H9 (cell line): ENCODE results near the gene GRM5. TPM values are rescaled to one million over a fixed set of nuclear protein-coding genes. Genes with fewer than 3 reads are reported as not detected.

Experiments used
- DNase-seq: peaks from one replicate; pipeline ENCODE4 v3.0.0-alpha.2; 2017
- H2AFZ ChIP-seq: one replicate; pipeline ENCODE4 v1.6.1; 2013; ENCODE audit warnings: mild to moderate bottlenecking, low read length, control low read depth, moderate library complexity
- H2AK5ac ChIP-seq: 2 replicates; pipeline ENCODE4 v1.6.1; 2013; ENCODE audit warnings: low read length, control low read depth, mixed read lengths; ENCODE audit not compliant: insufficient read length
- H2BK120ac ChIP-seq: one replicate; pipeline ENCODE4 v1.6.1; 2013; ENCODE audit warnings: low read depth, mild to moderate bottlenecking, low read length, control low read depth, inconsistent platforms; ENCODE audit not compliant: poor library complexity, severe bottlenecking
- H2BK12ac ChIP-seq: 2 replicates; pipeline ENCODE4 v1.6.1; 2013; ENCODE audit warnings: low read length, control low read depth, mixed read lengths, low read depth; ENCODE audit not compliant: insufficient read length
- H2BK15ac ChIP-seq: 2 replicates; pipeline ENCODE4 v1.6.1; 2013; ENCODE audit warnings: low read depth, low read length, control low read depth
- H2BK20ac ChIP-seq: one replicate; pipeline ENCODE4 v1.6.1; 2013; ENCODE audit warnings: low read depth, mild to moderate bottlenecking, low read length, control low read depth, inconsistent platforms; ENCODE audit not compliant: poor library complexity, severe bottlenecking
- H2BK5ac ChIP-seq: 2 replicates; pipeline ENCODE4 v1.6.1; 2013; ENCODE audit warnings: low read length, control low read depth, mixed read lengths; ENCODE audit not compliant: insufficient read length
- H3K14ac ChIP-seq: 2 replicates; pipeline ENCODE4 v1.6.1; 2013; ENCODE audit warnings: low read length, control low read depth; ENCODE audit not compliant: insufficient read depth
- H3K18ac ChIP-seq: 2 replicates; pipeline ENCODE4 v1.6.1; 2013; ENCODE audit warnings: low read depth, mild to moderate bottlenecking, mixed read lengths, low read length, control low read depth; ENCODE audit not compliant: insufficient read length
- H3K23ac ChIP-seq: 2 replicates; pipeline ENCODE4 v1.6.1; 2013; ENCODE audit warnings: low read length, control low read depth, mixed read lengths, low read depth; ENCODE audit not compliant: insufficient read length
- H3K23me2 ChIP-seq: 2 replicates; pipeline ENCODE4 v1.6.1; 2013; ENCODE audit warnings: low read depth, mild to moderate bottlenecking, mixed read lengths, low read length, control low read depth; ENCODE audit not compliant: insufficient read length, poor library complexity, severe bottlenecking
- H3K27ac ChIP-seq: 2 replicates; pipeline ENCODE4 v1.5.1; 2013; ENCODE audit warnings: low read length, control low read depth, mixed read lengths, low read depth; ENCODE audit not compliant: insufficient read length
- H3K27me3 ChIP-seq: 2 replicates; pipeline ENCODE4 v1.6.1; 2013; ENCODE audit warnings: low read length, control low read depth, inconsistent platforms; ENCODE audit not compliant: insufficient read depth
- H3K4ac ChIP-seq: 2 replicates; pipeline ENCODE4 v1.6.1; 2013; ENCODE audit warnings: low read depth, mild to moderate bottlenecking, control low read depth, inconsistent platforms, low read length, moderate library complexity
- H3K4me1 ChIP-seq: 2 replicates; pipeline ENCODE4 v1.6.1; 2013; ENCODE audit warnings: low read length, control low read depth, inconsistent platforms; ENCODE audit not compliant: insufficient read depth
- H3K4me2 ChIP-seq: 2 replicates; pipeline ENCODE4 v1.6.1; 2013; ENCODE audit warnings: low read length, control low read depth, mixed read lengths; ENCODE audit not compliant: insufficient read length, insufficient read depth
- H3K56ac ChIP-seq: 2 replicates; pipeline ENCODE4 v1.6.1; 2013; ENCODE audit warnings: low read depth, mild to moderate bottlenecking, mixed read lengths, low read length, control low read depth; ENCODE audit not compliant: insufficient read length
- H3K79me1 ChIP-seq: 2 replicates; pipeline ENCODE4 v1.6.1; 2013; ENCODE audit warnings: low read depth, mild to moderate bottlenecking, moderate library complexity, low read length, control low read depth, inconsistent platforms; ENCODE audit not compliant: insufficient read depth, poor library complexity, severe bottlenecking
- H3K79me2 ChIP-seq: 2 replicates; pipeline ENCODE4 v1.6.1; 2013; ENCODE audit warnings: low read length, control low read depth, inconsistent platforms; ENCODE audit not compliant: insufficient read depth
- H3K9ac ChIP-seq: 2 replicates; pipeline ENCODE4 v1.6.1; 2013; ENCODE audit warnings: low read length, control low read depth, mixed read lengths; ENCODE audit not compliant: insufficient read length; ENCODE audit errors: extremely low read depth
- H3K9me3 ChIP-seq: one replicate; pipeline ENCODE4 v1.6.1; 2013; ENCODE audit warnings: low read depth, low read length, inconsistent platforms; ENCODE audit not compliant: control insufficient read depth
- H3T11ph ChIP-seq: one replicate; pipeline ENCODE4 v1.6.1; 2013; ENCODE audit warnings: mild to moderate bottlenecking, low read length, control low read depth, inconsistent platforms
- H4K20me1 ChIP-seq: one replicate; pipeline ENCODE4 v1.6.1; 2013; ENCODE audit not compliant: control insufficient read depth, insufficient read length, insufficient read depth
- H4K5ac ChIP-seq: 2 replicates; pipeline ENCODE4 v1.6.1; 2013; ENCODE audit warnings: low read depth, mild to moderate bottlenecking, mixed read lengths, low read length, control low read depth; ENCODE audit not compliant: insufficient read length
- H4K8ac ChIP-seq: replicated peaks from 2 replicates; pipeline ENCODE4 v1.6.1; 2013; ENCODE audit warnings: low read length, control low read depth, mixed read lengths, low read depth; ENCODE audit not compliant: insufficient read length
- H4K91ac ChIP-seq: 2 replicates; pipeline ENCODE4 v1.6.1; 2013; ENCODE audit warnings: low read depth, mild to moderate bottlenecking, moderate library complexity, mixed read lengths, low read length, control low read depth; ENCODE audit not compliant: insufficient read length
- H3K27ac Mint-ChIP-seq, 3 experiments: 2 replicates in 2 of 3; 3 replicates in 1 of 3; pipeline ENCODE4 v1.8.0; 2020 to 2021; ENCODE audit warnings: mixed read lengths in 3 of 3, mild to moderate bottlenecking in 1 of 3, moderate library complexity in 1 of 3
- H3K27me3 Mint-ChIP-seq: 2 replicates; pipeline ENCODE4 v1.8.0; 2021; ENCODE audit warnings: low read depth, mild to moderate bottlenecking, moderate library complexity, mixed read lengths
- H3K36me3 Mint-ChIP-seq, 3 experiments: 2 replicates in 2 of 3; 3 replicates in 1 of 3; pipeline ENCODE4 v1.8.0; 2020 to 2021; ENCODE audit warnings: low read depth in 3 of 3, mixed read lengths in 3 of 3; ENCODE audit not compliant: insufficient read depth in 1 of 3
- H3K4me1 Mint-ChIP-seq, 2 experiments: 2 replicates each; pipeline ENCODE4 v1.8.0; 2020; ENCODE audit warnings: mixed read lengths in 2 of 2
- H3K4me3 Mint-ChIP-seq, 2 experiments: 2 replicates in 1 of 2; 3 replicates in 1 of 2; pipeline ENCODE4 v1.8.0; 2020 to 2021; ENCODE audit warnings: mild to moderate bottlenecking in 2 of 2, mixed read lengths in 2 of 2, moderate library complexity in 1 of 2
- H3K9me3 Mint-ChIP-seq, 2 experiments: 2 replicates in 1 of 2; 3 replicates in 1 of 2; pipeline ENCODE4 v1.8.0; 2020; ENCODE audit warnings: mild to moderate bottlenecking in 2 of 2, mixed read lengths in 2 of 2, moderate library complexity in 1 of 2
- CTCF ChIP-seq: fragments of 200-600 bp; sonication (generic); conservative IDR thresholded peaks from 3 replicates; pipeline ENCODE4 v1.8.0; 2021; ENCODE audit warnings: antibody characterized with exemption, mild to moderate bottlenecking
- WGBS: extraction: QIAGEN DNeasy Blood & Tissue Kit; methylation state at CpG from one replicate; pipeline ENCODE4 v1.1.7; 2013; ENCODE audit warnings: missing lambda C conversion rate, low lambda C conversion rate, mixed read lengths; ENCODE audit not compliant: insufficient read length; ENCODE audit errors: extremely low coverage; 5-methylcytosine and 5-hydroxymethylcytosine counted together
- total RNA-seq: library from RNA; stranded (reverse); gene quantifications from 2 replicates; pipeline ENCODE4 v1.2.1, GENCODE V29; 2021

The GRM5 gene
- total RNA-seq, 1 experiment from 2014 or later: not detected

- no peak overlapping the region for H2BK12ac ChIP-seq
- Mint-ChIP-seq H3K4me3 (no peak overlapping the region; a peak in 1 of 5 replicates), H3K4me1 (peaks cover 20 to 27% of the 10 kb centered on the region in 2 experiments), H3K27ac (no peak overlapping the region), H3K9me3 (no peaks in the 10 kb centered on the region; a peak in 1 of 5 replicates), H3K36me3 (no peaks in the 10 kb centered on the region), H3K27me3 (peaks cover 3% of the 10 kb centered on the region; the same call in 1 of the 2 replicates)
- H2AK5ac ChIP-seq: no peak overlapping the region
- no peak overlapping the region for H2BK5ac ChIP-seq
- H3K4me2 ChIP-seq: no peak overlapping the region
- H4K5ac ChIP-seq: no peak overlapping the region
- no peaks in the 10 kb centered on the region for H3K27me3 ChIP-seq
- no peaks in the 10 kb centered on the region for H3K79me2 ChIP-seq
- H2BK15ac ChIP-seq: no peak overlapping the region
- H3K14ac ChIP-seq: no peak overlapping the region
- peaks cover 8% of the 10 kb centered on the region; the same call in 1 of the 2 replicates for H3K4me1 ChIP-seq
- H3K18ac ChIP-seq: no peak overlapping the region
- no peak overlapping the region for H2BK20ac ChIP-seq
- no peak overlapping the region for H3K27ac ChIP-seq
- DNase-seq: no peak
- H4K20me1 ChIP-seq: no peaks in the 10 kb centered on the region
- no peak overlapping the region for H3T11ph ChIP-seq
- no peak overlapping the region for H4K8ac ChIP-seq
- H3K23ac ChIP-seq: no peak overlapping the region
- no CpG with 5 or more reads among the region's 1 CpG for WGBS
- H2BK120ac ChIP-seq: no peak overlapping the region
- H4K91ac ChIP-seq: no peak overlapping the region
- H2AFZ ChIP-seq: no peak overlapping the region
- H3K4ac ChIP-seq: no peak overlapping the region
- no peak overlapping the region for H3K9ac ChIP-seq
- H3K23me2 ChIP-seq: no peaks in the 10 kb centered on the region
- H3K56ac ChIP-seq: no peak overlapping the region
- no peak for TF ChIP-seq CTCF
- H3K79me1 ChIP-seq: no peaks in the 10 kb centered on the region
- no peaks in the 10 kb centered on the region for H3K9me3 ChIP-seq
Measured at GRCh38 chr11:88631497-88631896, 434.3 kb downstream of the GRM5 start.
